GM13977 (cell line): ENCODE measurements around the gene SELENOK.

Experiments
- DNase-seq: peaks from one replicate; pipeline ENCODE4 v3.0.0; 2012; ENCODE audit warnings: low spot score
- CTCF ChIP-seq: IDR thresholded peaks from 2 replicates; pipeline ENCODE4 v1.5.1; 2012; ENCODE audit warnings: mild to moderate bottlenecking, control low read depth; ENCODE audit not compliant: insufficient read depth; ENCODE audit errors: extremely low read depth, missing control alignments
- in situ Hi-C: fragments of 300-500 bp; cut with MboI; formaldehyde crosslinking; loops from one replicate; pipeline ENCODE4 v1.12.0; 2022; ENCODE audit warnings: low sequenced_read_pairs, low pct_unique_long_range_greater_than_20kb, mixed read lengths, inconsistent platforms; ENCODE audit not compliant: unreplicated experiment

Gene SELENOK

GRCh38 chr3:53887446-53887845, 4.2 kb downstream of the SELENOK start:
- in situ Hi-C loops, result no loop called here
- no peak for DNase-seq
- TF ChIP-seq CTCF, result no peak

- in situ Hi-C loops, result no loop called here
- DNase-seq, result no peak
- TF ChIP-seq CTCF, result no peak
Observed at GRCh38 chr3:53885239-53885638, 6.4 kb downstream of the SELENOK start.

- DNase-seq, result no peak
- TF ChIP-seq CTCF, result no peak
- in situ Hi-C loops, result no loop called here
Observed at GRCh38 chr3:53884623-53885022, 7.0 kb downstream of the SELENOK start.

GRCh38 chr3:53883008-53883407, 8.7 kb downstream of the SELENOK start:
- in situ Hi-C loops, result no loop called here
- TF ChIP-seq CTCF, result no peak
- no peak for DNase-seq

GRCh38 chr3:53881691-53882593, 9.7 kb downstream of the SELENOK start, which contains the start of gene ACTR8:
Gene ACTR8 (minus strand): TSS chr3:53882152. CDS start chr3:53882101, 51 bp downstream.
- TF ChIP-seq CTCF, result no peak
- DNase-seq, result peak; percentile 94
- in situ Hi-C loops, result no loop called here

- no peak for TF ChIP-seq CTCF
- no peak for DNase-seq
- in situ Hi-C loops, result no loop called here
Observed at GRCh38 chr3:53880396-53881345, 11.0 kb downstream of the SELENOK start.
